B cell (primary cell): ENCODE measurements around the gene HOXB7. TPM values are rescaled to one million over a fixed set of nuclear protein-coding genes. Genes with fewer than 3 reads are reported as not detected.

Experiments
- ATAC-seq: fragments of 200-7000 bp; cut with Tn5 transposase; one replicate; pipeline ENCODE4 v1.10.0; 2021; ENCODE audit warnings: low read depth, mild to moderate bottlenecking, moderate number of reproducible peaks, moderate library complexity
- CTCF ChIA-PET: fragments of 350-600 bp; sonication (Branson Sonifier 250); formaldehyde crosslinking; loops from one replicate; lab custom pipeline; 2021; ENCODE audit warnings: antibody characterized with exemption, inconsistent platforms; lab: Charles Lee
- POLR2A ChIA-PET: fragments of 350-600 bp; sonication (Branson Sonifier 250); formaldehyde crosslinking; loops from one replicate; lab custom pipeline; 2021; ENCODE audit warnings: antibody characterized with exemption; lab: Charles Lee
- DNase-seq: peaks from one replicate; pipeline ENCODE4 v3.0.0; 2013
- H2AFZ ChIP-seq: 2 replicates; pipeline ENCODE4 v1.6.1; 2012; ENCODE audit warnings: mild to moderate bottlenecking, low read depth, low read length; ENCODE audit not compliant: insufficient read depth, poor library complexity, severe bottlenecking
- H3K27ac ChIP-seq, 2 donors: 1 replicate in 1 of 2; 2 replicates in 1 of 2; pipeline ENCODE4 v1.5.1; 2012 to 2013; ENCODE audit warnings: low read length in 2 of 2, mild to moderate bottlenecking in 2 of 2, moderate library complexity in 1 of 2
- H3K27me3 ChIP-seq, 4 experiments: fragments of 200-600 bp in 1 of 4; sonication (generic) in 1 of 4; replicated peaks in 1 of 4; 1 replicate in 2 of 4; 2 replicates in 2 of 4; pipeline versions ENCODE4 v1.6.1 to v1.7.0; 2013 to 2016; ENCODE audit warnings: low read length in 3 of 4, mild to moderate bottlenecking in 2 of 4, mixed read lengths in 1 of 4, moderate library complexity in 1 of 4; ENCODE audit not compliant: insufficient read depth in 4 of 4, control insufficient read depth in 3 of 4; ENCODE audit errors: control extremely low read depth in 1 of 4
- H3K36me3 ChIP-seq, 2 experiments: replicated peaks in 1 of 2; 1 replicate in 1 of 2; 2 replicates in 1 of 2; pipeline versions ENCODE4 v1.6.1 to v1.7.1; 2013; ENCODE audit warnings: low read length in 1 of 2; ENCODE audit not compliant: insufficient read depth in 2 of 2, control insufficient read depth in 1 of 2; ENCODE audit errors: control extremely low read depth in 1 of 2, extremely low read depth in 1 of 2
- H3K4me1 ChIP-seq, 2 donors: fragments of 200-600 bp in 1 of 2; sonication (generic) in 1 of 2; 1 replicate in 1 of 2; 2 replicates in 1 of 2; pipeline versions ENCODE4 v1.5.1 to v1.6.1; 2013 to 2017; ENCODE audit warnings: low read length in 2 of 2; ENCODE audit not compliant: control insufficient read depth in 2 of 2, insufficient read depth in 2 of 2
- H3K4me2 ChIP-seq: replicated peaks from 2 replicates; pipeline ENCODE3; 2012; ENCODE audit warnings: mild to moderate bottlenecking, low read depth, low read length; ENCODE audit not compliant: poor library complexity, severe bottlenecking
- H3K4me3 ChIP-seq, 5 experiments: fragments of 200-600 bp in 1 of 5; sonication (generic) in 1 of 5; 1 replicate in 3 of 5; 2 replicates in 2 of 5; pipeline versions ENCODE4 v1.5.1 to v1.7.0; 2011 to 2016; ENCODE audit warnings: low read length in 4 of 5, mild to moderate bottlenecking in 4 of 5, low read depth in 2 of 5, control low read depth in 1 of 5, moderate library complexity in 1 of 5; ENCODE audit not compliant: insufficient read depth in 1 of 5; ENCODE audit errors: control extremely low read depth in 1 of 5, extremely low read depth in 1 of 5
- H3K79me2 ChIP-seq: fragments of 200-600 bp; sonication (generic); one replicate; pipeline ENCODE4 v1.6.0; 2016; ENCODE audit warnings: low read length; ENCODE audit not compliant: control insufficient read depth, insufficient read depth
- H3K9ac ChIP-seq: fragments of 200-600 bp; sonication (generic); 2 replicates; pipeline ENCODE4 v1.6.1; 2017; ENCODE audit warnings: mild to moderate bottlenecking, low read length, moderate library complexity
- H3K9me3 ChIP-seq, 3 donors: one replicate each; pipeline versions ENCODE4 v1.6.1 to v1.7.1; 2013; ENCODE audit warnings: low read length in 2 of 3; ENCODE audit not compliant: control insufficient read depth in 2 of 3, insufficient read depth in 1 of 3; ENCODE audit errors: control extremely low read depth in 1 of 3
- H4K20me1 ChIP-seq: 2 replicates; pipeline ENCODE4 v1.6.0; 2012; ENCODE audit warnings: mild to moderate bottlenecking, low read length; ENCODE audit not compliant: insufficient read depth, control insufficient read depth, poor library complexity, severe bottlenecking
- H3K27ac Mint-ChIP-seq: one replicate; pipeline ENCODE4 v1.8.0; 2021; ENCODE audit warnings: mixed read lengths
- H3K27me3 Mint-ChIP-seq: one replicate; pipeline ENCODE4 v1.8.0; 2021; ENCODE audit warnings: mixed read lengths
- H3K4me1 Mint-ChIP-seq: one replicate; pipeline ENCODE4 v1.8.0; 2021; ENCODE audit warnings: mixed read lengths
- H3K4me3 Mint-ChIP-seq: one replicate; pipeline ENCODE4 v1.8.0; 2021; ENCODE audit warnings: mixed read lengths
- H3K9me3 Mint-ChIP-seq: one replicate; pipeline ENCODE4 v1.8.0; 2022; ENCODE audit warnings: mixed read lengths; ENCODE audit not compliant: insufficient read depth
- EZH2 ChIP-seq: IDR thresholded peaks from 2 replicates; pipeline ENCODE4 v1.6.1; 2012; ENCODE audit warnings: borderline replicate concordance, low read depth, mild to moderate bottlenecking, moderate library complexity, low read length; ENCODE audit not compliant: insufficient read depth, poor library complexity, severe bottlenecking
- WGBS: methylation state at CpG from one replicate; pipeline ENCODE4 v1.1.5; 2013; ENCODE audit warnings: missing lambda C conversion rate; ENCODE audit not compliant: insufficient coverage; 5-methylcytosine and 5-hydroxymethylcytosine counted together
- intact Hi-C: fragments of 100-400 bp; cut with micrococcal nuclease; formaldehyde crosslinking; loops from one replicate; pipeline ENCODE4 v1.10.0; 2022
- polyA plus RNA-seq: library from polyadenylated mRNA; depleted of rRNA; stranded (reverse); fragments of >200 nt; gene quantifications from 2 replicates; pipeline ENCODE4 v1.2.3, GENCODE V29; 2012
- total RNA-seq, 2 donors: library from RNA; stranded (reverse); fragments of 120-200 nt in 1 of 2; gene quantifications; 1 replicate in 1 of 2; 2 replicates in 1 of 2; pipeline versions ENCODE4 v1.2.3 to v1.2.4, GENCODE V29; 2013 to 2022
- TF ChIP-seq, protein P1 (sequence below): fragments of 200-600 bp; IDR thresholded peaks from one replicate; pipeline ENCODE4 v1.8.0; 2022; ENCODE audit warnings: antibody characterized with exemption, mild to moderate bottlenecking

Gene HOXB7
- total and polyA plus RNA-seq, 2 donors (not counting 1 experiment from before 2014, with no cell fraction given) = 0.25 to 1.3 TPM

DNA sequence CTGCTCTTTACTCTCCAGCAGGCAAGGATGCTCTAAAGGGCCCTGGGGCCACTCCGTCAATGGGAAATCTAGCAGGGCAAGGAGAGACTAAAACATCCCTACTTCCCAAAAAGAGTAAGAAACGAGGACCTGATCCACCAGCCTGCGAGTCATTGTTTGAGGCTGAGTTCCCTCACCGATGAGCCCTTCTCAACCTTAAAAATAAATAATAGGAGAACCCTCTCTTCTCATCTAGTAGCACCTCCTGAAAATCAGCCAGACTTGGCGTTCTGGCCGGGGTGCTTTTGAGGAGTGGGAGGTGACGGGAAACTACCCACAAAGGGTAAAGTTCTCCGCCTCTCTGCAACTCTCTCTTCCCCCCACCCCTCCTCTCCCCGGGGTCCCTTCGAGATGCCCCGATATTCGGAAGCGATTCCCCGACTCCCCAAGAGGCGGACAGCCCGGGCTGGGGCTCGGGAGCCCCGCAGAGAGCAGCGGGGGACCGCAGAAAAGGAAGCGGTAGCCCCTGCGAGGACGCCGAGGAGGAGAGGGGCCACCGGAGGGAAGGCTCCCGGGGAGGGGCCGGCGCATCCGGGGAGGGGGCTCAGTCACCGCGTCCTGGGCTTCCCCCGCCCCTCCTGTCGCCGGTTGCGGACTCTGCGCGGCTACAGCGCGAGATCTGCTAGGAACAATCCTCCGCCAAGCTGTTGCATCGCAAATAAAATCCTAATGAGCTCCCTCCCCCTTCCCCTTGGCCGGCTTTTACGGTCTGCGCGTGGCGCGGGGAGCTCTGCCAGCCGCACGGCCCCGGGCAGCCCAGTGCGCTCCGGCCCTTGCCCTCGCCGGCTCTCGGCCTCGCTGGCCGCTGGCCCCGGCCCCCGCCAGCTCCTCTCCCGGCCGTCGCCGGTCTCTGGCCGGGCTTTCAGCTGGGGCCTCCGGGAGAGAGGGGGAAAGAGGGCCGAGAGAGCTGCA is 14.0 kb upstream of the HOXB7 start:
- Histone ChIP-seq H3K79me2 (no peaks in the 10 kb centered on the region), H3K36me3 (no peaks in the 10 kb centered on the region), H3K4me2 (peak overlapping the region; percentile 97), H3K4me1 (peaks cover 26 to 30% of the 10 kb centered on the region in 2 donors), H4K20me1 (no peaks in the 10 kb centered on the region), H3K9ac (peak overlapping the region; percentile 63), H3K9me3 (peaks cover 0 to 9% (median 0%) of the 10 kb centered on the region in 3 donors), H3K27me3 (peaks cover 0 to 97% (median 71%) of the 10 kb centered on the region in 4 experiments), H2AFZ (peak overlapping the region; percentile 76), H3K4me3 (peak overlapping the region in 3 of 5 experiments; percentile 37 to 66 (median 52)), H3K27ac (no peak overlapping the region)
- no peaks in the 10 kb centered on the region for H3K9me3 Mint-ChIP-seq
- CTCF ChIA-PET = interaction anchor here (0.7 to 1.9 kb wide), 6 partner anchors 10 to 599 kb away, joined by 3 to 9 read pairs (median 3); no protein-coding TSS in a partner anchor
- TF ChIP-seq, protein P1, sequence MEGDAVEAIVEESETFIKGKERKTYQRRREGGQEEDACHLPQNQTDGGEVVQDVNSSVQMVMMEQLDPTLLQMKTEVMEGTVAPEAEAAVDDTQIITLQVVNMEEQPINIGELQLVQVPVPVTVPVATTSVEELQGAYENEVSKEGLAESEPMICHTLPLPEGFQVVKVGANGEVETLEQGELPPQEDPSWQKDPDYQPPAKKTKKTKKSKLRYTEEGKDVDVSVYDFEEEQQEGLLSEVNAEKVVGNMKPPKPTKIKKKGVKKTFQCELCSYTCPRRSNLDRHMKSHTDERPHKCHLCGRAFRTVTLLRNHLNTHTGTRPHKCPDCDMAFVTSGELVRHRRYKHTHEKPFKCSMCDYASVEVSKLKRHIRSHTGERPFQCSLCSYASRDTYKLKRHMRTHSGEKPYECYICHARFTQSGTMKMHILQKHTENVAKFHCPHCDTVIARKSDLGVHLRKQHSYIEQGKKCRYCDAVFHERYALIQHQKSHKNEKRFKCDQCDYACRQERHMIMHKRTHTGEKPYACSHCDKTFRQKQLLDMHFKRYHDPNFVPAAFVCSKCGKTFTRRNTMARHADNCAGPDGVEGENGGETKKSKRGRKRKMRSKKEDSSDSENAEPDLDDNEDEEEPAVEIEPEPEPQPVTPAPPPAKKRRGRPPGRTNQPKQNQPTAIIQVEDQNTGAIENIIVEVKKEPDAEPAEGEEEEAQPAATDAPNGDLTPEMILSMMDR = no peak
- POLR2A ChIA-PET = interaction anchor here (0.5 to 0.6 kb wide), 2 partner anchors 77 to 148 kb away, joined by 4 read pairs; no protein-coding TSS in a partner anchor
- intact Hi-C loops = no loop called here
- H3K4me3 Mint-ChIP-seq = peak overlapping the region; percentile 80
- H3K27me3 Mint-ChIP-seq = peaks cover 76% of the 10 kb centered on the region
- H3K4me1 Mint-ChIP-seq = peaks cover 21% of the 10 kb centered on the region
- DNase-seq (peak; percentile 48), ATAC-seq (peak; percentile 12)
- 2% methylated on average over 61 of the region's 66 CpGs for WGBS
- H3K27ac Mint-ChIP-seq = no peak overlapping the region

DNA sequence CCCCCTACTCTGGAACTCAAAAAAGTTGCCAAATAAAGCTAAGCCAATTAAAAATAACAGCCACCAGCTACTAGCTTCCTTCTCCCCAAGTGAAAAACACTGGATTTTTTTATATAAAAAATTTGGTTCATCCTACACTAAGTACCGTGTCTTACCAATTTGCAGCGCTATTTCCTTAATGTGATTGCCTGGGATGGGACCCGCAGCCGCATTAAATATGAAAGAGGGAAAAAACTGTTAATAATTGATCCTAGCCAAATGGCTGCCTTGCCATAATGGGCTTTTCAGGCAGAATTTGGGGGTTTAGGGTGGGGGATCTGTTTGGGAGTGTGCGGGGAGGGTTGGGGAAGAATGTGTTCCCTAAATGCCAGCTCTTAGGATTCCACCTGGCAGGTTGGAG is 13.3 kb upstream of the HOXB7 start:
- Histone ChIP-seq H3K36me3 (no peaks in the 10 kb centered on the region), H4K20me1 (no peaks in the 10 kb centered on the region), H3K27ac (no peak overlapping the region), H3K4me1 (peaks cover 26 to 30% of the 10 kb centered on the region in 2 donors), H3K4me3 (no peak overlapping the region), H2AFZ (no peak overlapping the region), H3K27me3 (peaks cover 0 to 95% (median 68%) of the 10 kb centered on the region in 4 experiments), H3K9me3 (peaks cover 0 to 9% (median 0%) of the 10 kb centered on the region in 3 donors), H3K4me2 (no peak overlapping the region), H3K9ac (no peak overlapping the region), H3K79me2 (no peaks in the 10 kb centered on the region)
- TF ChIP-seq, protein P1 = no peak
- no peak for TF ChIP-seq EZH2
- 90% methylated on average over 3 of the region's 5 CpGs for WGBS
- Mint-ChIP-seq H3K4me1 (peaks cover 21% of the 10 kb centered on the region), H3K9me3 (no peaks in the 10 kb centered on the region), H3K27me3 (peaks cover 75% of the 10 kb centered on the region), H3K27ac (no peak overlapping the region), H3K4me3 (peak overlapping the region; percentile 64)
- CTCF ChIA-PET = interaction anchor here (0.7 to 1.5 kb wide), 5 partner anchors 10 to 598 kb away, joined by 3 read pairs; no protein-coding TSS in a partner anchor
- POLR2A ChIA-PET = interaction anchor here (0.6 kb wide), 1 partner anchor 149 kb away, joined by 4 read pairs; no protein-coding TSS in a partner anchor
- ATAC-seq (no peak), DNase-seq (no peak)
- intact Hi-C loops = no loop called here
